Activated CD4-positive, alpha-beta T cell treated with anti-CD3 and anti-CD28 coated beads, Interleukin-2, Interleukin-4, amounts not matched to agents 100 ng/mL and 50 ng/mL, durations not matched to agents 16 hours and 8 hours (primary cell): Measurements from ENCODE around the gene AIF1.
A peak's percentile ranks its signal among the peaks of the same experiment; 100 is the strongest.

Source experiments
- DNase-seq: peaks from one replicate; pipeline ENCODE4 v3.0.0-alpha.2; 2020; ENCODE audit warnings: low spot score

Gene AIF1

GRCh38 chr6:31642798-31643570, 27.9 kb downstream of the AIF1 start:
- no peak for DNase-seq

GRCh38 chr6:31643818-31644454, 28.9 kb downstream of the AIF1 start:
- no peak for DNase-seq

GRCh38 chr6:31645325-31645724, 30.3 kb downstream of the AIF1 start:
- no peak for DNase-seq

- DNase-seq, result peak; percentile 67
These were observed 36.7 kb downstream of the AIF1 start for GRCh38 chr6:31651602-31652191.

- peak; percentile 88 for DNase-seq
These were observed 38.1 kb downstream of the AIF1 start for GRCh38 chr6:31652925-31653724.

- DNase-seq, result no peak
These were observed 39.7 kb downstream of the AIF1 start for GRCh38 chr6:31654574-31655348.

GRCh38 chr6:31655349-31656237, 40.6 kb downstream of the AIF1 start, which contains the start of gene APOM:
Gene APOM, plus strand, starts transcription at chr6:31655894. Its CDS starts 73 bp downstream, at chr6:31655967.
- no peak for DNase-seq

- no peak for DNase-seq
These were observed 42.5 kb downstream of the AIF1 start for GRCh38 chr6:31657406-31658157.

GRCh38 chr6:31658158-31658688, 43.2 kb downstream of the AIF1 start:
- DNase-seq, result no peak

GRCh38 chr6:31658983-31659648, 44.1 kb downstream of the AIF1 start:
- no peak for DNase-seq

GRCh38 chr6:31659649-31660380, 44.8 kb downstream of the AIF1 start:
- DNase-seq, result peak; percentile 42

- DNase-seq, result peak; percentile 83
These were observed 45.6 kb downstream of the AIF1 start, which contains the start of gene C6orf47 for GRCh38 chr6:31660381-31661261. Gene C6orf47, minus strand, starts transcription at chr6:31660778. Its CDS starts 831 bp downstream, at chr6:31659947.

GRCh38 chr6:31661262-31662123, 46.5 kb downstream of the AIF1 start:
- DNase-seq, result no peak

GRCh38 chr6:31662124-31662723, 47.2 kb downstream of the AIF1 start:
- DNase-seq, result no peak

- no peak for DNase-seq
These were observed 48.3 kb downstream of the AIF1 start for GRCh38 chr6:31663126-31663960.
